Lung (tissue), 12 donors: ENCODE data around the gene FRMD1. TPM values are rescaled to one million over a fixed set of nuclear protein-coding genes. Genes with fewer than 3 reads are reported as not detected.

Experiments
- ATAC-seq: fragments of 200-7000 bp; cut with Tn5 transposase; one replicate; pipeline ENCODE4 v1.9.1; 2020; ENCODE audit warnings: moderate number of reproducible peaks; ENCODE audit not compliant: insufficient read depth, low FRiP score
- DNase-seq, 3 donors: peaks; one replicate each; pipeline ENCODE4 v3.0.0-alpha.2; 2013 to 2017
- H3K27ac ChIP-seq, 2 donors: one replicate each; pipeline ENCODE4 v1.5.1; 2013; ENCODE audit warnings: mild to moderate bottlenecking in 2 of 2, moderate library complexity in 2 of 2, control low read depth in 1 of 2, inconsistent platforms in 1 of 2, low read depth in 1 of 2, low read length in 1 of 2
- H3K27me3 ChIP-seq, 3 donors: one replicate each; pipeline ENCODE4 v1.5.1; 2013; ENCODE audit warnings: low read length in 2 of 3; ENCODE audit not compliant: control insufficient read depth in 3 of 3, insufficient read depth in 3 of 3
- H3K36me3 ChIP-seq, 4 donors: one replicate each; pipeline ENCODE4 v1.5.1; 2013; ENCODE audit warnings: low read length in 4 of 4, mild to moderate bottlenecking in 1 of 4, moderate library complexity in 1 of 4; ENCODE audit not compliant: control insufficient read depth in 4 of 4, insufficient read depth in 4 of 4
- H3K4me1 ChIP-seq, 5 donors: one replicate each; pipeline ENCODE4 v1.5.1; 2013; ENCODE audit warnings: low read length in 5 of 5, mild to moderate bottlenecking in 2 of 5, moderate library complexity in 1 of 5; ENCODE audit not compliant: control insufficient read depth in 5 of 5, insufficient read depth in 5 of 5
- H3K4me3 ChIP-seq: one replicate; pipeline ENCODE4 v1.5.1; 2013; ENCODE audit warnings: mild to moderate bottlenecking, control low read depth, moderate library complexity
- H3K9ac ChIP-seq, 2 donors: one replicate each; pipeline ENCODE4 v1.5.1; 2013; ENCODE audit warnings: low read length in 2 of 2, control low read depth in 1 of 2; ENCODE audit not compliant: insufficient read depth in 1 of 2
- H3K9me3 ChIP-seq, 4 donors: one replicate each; pipeline ENCODE4 v1.5.1; 2013; ENCODE audit warnings: low read length in 3 of 4, mild to moderate bottlenecking in 1 of 4, moderate library complexity in 1 of 4; ENCODE audit not compliant: control insufficient read depth in 4 of 4, insufficient read depth in 3 of 4
- CTCF ChIP-seq: IDR thresholded peaks from 2 replicates; pipeline ENCODE4 v1.5.1; 2012; ENCODE audit warnings: mild to moderate bottlenecking; ENCODE audit errors: control extremely low read depth, extremely low read depth
- WGBS, 2 donors: extraction: QIAGEN DNeasy Blood & Tissue Kit; methylation state at CpG; one replicate each; pipeline ENCODE4 v1.1.7; 2013; 5-methylcytosine and 5-hydroxymethylcytosine counted together
- polyA plus RNA-seq, 2 donors: library from polyadenylated mRNA; stranded (reverse); fragments of 200-250 nt; gene quantifications; one replicate each; pipeline ENCODE4 v1.2.1, GENCODE V29; 2013
- total RNA-seq, 2 donors: library from RNA; depleted of rRNA in 1 of 2; stranded (reverse); fragments of >200 nt in 1 of 2; gene quantifications; one replicate each; pipeline ENCODE4 v1.2.1, GENCODE V29; 2014 to 2021
- donor health status: control.
- donor health status: control.
- donor health status: Bipolar disorder and iron deficiency.
- donor health status: healthy.
- donor health status: DM: yes; HTN: yes; CAD: no.

The FRMD1 gene
- total and polyA plus RNA-seq, 4 donors: 0.02 to 1.4 (median 0.10) TPM

DNA sequence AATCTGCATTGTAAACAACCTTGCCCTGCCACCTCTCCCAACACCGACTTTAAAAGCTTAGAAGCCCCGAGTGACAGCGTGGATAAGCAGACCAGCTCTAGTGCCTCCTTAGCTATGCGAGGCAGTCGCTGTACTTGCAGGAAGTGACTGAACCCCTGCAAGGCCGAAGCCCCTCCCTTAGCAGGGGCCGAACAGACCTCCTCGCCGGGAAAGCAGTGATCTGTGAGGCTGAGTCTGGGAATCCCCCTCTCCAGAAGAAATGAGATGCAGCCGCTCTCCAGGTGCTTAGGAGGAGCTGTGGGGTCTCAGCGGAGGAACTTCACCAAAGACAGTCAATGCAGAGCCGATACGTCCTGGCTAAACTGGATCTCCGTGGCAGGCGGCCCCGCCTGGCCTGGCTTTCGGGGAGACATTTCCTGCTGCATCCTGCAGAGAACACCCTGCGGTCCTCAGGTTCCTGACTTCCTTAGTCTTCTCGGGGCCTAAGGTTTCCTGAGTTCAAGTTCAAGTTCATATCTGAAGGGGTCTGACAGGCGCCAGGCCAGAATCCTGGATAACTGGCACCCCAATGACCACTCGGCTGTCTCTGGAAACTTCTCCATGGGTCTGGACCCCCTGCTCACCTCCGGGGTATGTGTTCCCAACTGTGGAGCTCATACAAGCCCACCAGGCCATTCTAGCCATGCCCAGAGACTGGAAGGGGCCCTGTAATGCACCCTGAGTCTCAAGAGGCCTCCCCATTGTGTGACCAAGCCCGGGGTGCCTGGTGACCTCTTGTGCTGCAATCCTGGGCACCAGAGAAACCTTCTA lies 20.4 kb upstream of the FRMD1 start:
- H3K9me3 ChIP-seq: peaks cover 0 to 3% (median 0%) of the 10 kb centered on the region in 4 donors
- H3K4me3 ChIP-seq: no peak overlapping the region
- H3K36me3 ChIP-seq: no peaks in the 10 kb centered on the region
- peaks cover 0 to 21% (median 8%) of the 10 kb centered on the region in 5 donors for H3K4me1 ChIP-seq
- DNase-seq (peak; percentile 65 to 74 (median 71)), ATAC-seq (no peak)
- no peak overlapping the region for H3K9ac ChIP-seq
- TF ChIP-seq CTCF: no peak
- H3K27me3 ChIP-seq: peaks cover 0 to 18% (median 16%) of the 10 kb centered on the region in 3 donors
- WGBS, 2 donors: 60 to 67% methylated on average over 23 of the region's 23 CpGs
- H3K27ac ChIP-seq: no peak overlapping the region

- 91 to 93% methylated on average over 11 to 13 of the region's 13 CpGs for WGBS, 2 donors
- no peak for ATAC-seq
- no peak overlapping the region for H3K27ac ChIP-seq
- H3K9me3 ChIP-seq: peaks cover 0 to 3% (median 0%) of the 10 kb centered on the region in 4 donors
- H3K4me1 ChIP-seq: peaks cover 0 to 21% (median 8%) of the 10 kb centered on the region in 5 donors
- no peak overlapping the region for H3K4me3 ChIP-seq
- H3K9ac ChIP-seq: no peak overlapping the region
- H3K27me3 ChIP-seq: peaks cover 0 to 17% (median 16%) of the 10 kb centered on the region in 3 donors
- DNase-seq: no peak
- H3K36me3 ChIP-seq: no peaks in the 10 kb centered on the region
- TF ChIP-seq CTCF: no peak
Observed at GRCh38 chr6:168098431-168098861, 19.4 kb upstream of the FRMD1 start.

- ATAC-seq: no peak
- Histone ChIP-seq H3K9ac (no peak overlapping the region), H3K9me3 (peaks cover 0 to 3% (median 0%) of the 10 kb centered on the region in 4 donors), H3K27me3 (peaks cover 0 to 16% (median 11%) of the 10 kb centered on the region in 3 donors), H3K36me3 (no peaks in the 10 kb centered on the region), H3K4me1 (peaks cover 0 to 21% (median 8%) of the 10 kb centered on the region in 5 donors), H3K4me3 (no peak overlapping the region), H3K27ac (no peak overlapping the region)
- no peak for TF ChIP-seq CTCF
- no peak for DNase-seq
- WGBS, 2 donors: 80 to 89% methylated on average over 22 of the region's 22 CpGs
Observed at GRCh38 chr6:168097621-168098430, 18.8 kb upstream of the FRMD1 start.
